Stimulated activated CD4-positive, alpha-beta T cell treated with anti-CD3 and anti-CD28 coated beads, TNF-alpha, amount 100 ng/mL, for 4 hours (primary cell): ENCODE results near the gene XRCC4.

Experiments used
- DNase-seq, 3 experiments: peaks; one replicate each; pipeline ENCODE4 v3.0.0-alpha.2; 2020; ENCODE audit warnings: low read depth in 3 of 3

Gene XRCC4

DNA sequence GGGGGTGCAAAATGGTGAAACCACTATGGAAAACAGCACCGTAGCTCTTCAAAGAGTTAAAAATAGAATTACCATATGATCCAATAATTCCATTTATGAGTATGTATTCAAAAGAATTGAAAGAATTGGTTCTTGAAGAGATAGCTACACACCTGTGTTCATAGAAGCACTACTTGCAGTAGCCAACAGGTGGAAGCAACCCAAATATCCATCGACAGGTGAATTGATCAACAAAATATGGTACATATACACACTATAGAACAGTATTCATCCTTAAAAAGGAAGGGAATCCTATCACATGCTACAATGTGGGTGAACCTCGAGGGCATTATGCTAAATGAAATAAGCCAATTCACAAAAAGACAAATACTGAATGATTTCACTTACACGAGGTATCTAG lies 308.5 kb downstream of the XRCC4 start:
- DNase-seq = no peak

DNA sequence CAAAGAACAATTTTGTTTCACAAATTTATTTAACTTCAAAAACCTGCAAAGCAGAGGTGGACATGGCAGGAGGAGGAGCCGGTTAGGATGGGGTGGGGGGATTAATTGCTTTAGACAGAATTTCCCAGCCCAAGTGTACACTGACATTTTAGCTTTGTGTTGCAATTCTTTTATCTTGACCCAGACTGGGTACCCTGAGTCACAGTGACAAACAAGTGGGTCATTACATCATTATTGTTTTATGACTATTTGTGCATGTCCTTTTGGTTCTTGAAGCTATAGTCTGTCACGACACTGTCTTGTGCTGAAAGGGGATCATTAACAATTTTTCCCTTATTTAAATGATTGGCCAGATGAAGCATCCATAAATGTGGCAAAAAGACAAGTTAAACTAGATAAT lies 309.7 kb downstream of the XRCC4 start:
- DNase-seq = no peak

DNA sequence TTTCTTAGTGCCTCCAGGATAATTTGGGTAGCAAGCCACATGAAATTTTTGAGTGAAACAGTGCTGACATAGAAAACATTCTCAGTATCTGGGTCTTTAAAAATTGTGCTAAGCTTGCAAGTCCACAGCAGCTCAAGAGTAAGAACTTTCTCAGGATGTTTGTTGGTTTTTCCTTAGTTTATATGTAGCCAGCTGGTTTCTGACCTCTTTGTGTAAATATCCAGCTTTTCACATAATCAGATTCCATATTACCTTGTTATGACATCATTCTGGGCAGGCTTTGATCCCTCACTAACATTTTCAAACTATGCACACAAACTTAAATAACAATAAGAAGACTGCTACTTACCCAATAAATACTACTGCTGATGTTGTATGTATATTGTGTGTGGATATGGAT lies 311.3 kb downstream of the XRCC4 start:
- DNase-seq = no peak

DNA sequence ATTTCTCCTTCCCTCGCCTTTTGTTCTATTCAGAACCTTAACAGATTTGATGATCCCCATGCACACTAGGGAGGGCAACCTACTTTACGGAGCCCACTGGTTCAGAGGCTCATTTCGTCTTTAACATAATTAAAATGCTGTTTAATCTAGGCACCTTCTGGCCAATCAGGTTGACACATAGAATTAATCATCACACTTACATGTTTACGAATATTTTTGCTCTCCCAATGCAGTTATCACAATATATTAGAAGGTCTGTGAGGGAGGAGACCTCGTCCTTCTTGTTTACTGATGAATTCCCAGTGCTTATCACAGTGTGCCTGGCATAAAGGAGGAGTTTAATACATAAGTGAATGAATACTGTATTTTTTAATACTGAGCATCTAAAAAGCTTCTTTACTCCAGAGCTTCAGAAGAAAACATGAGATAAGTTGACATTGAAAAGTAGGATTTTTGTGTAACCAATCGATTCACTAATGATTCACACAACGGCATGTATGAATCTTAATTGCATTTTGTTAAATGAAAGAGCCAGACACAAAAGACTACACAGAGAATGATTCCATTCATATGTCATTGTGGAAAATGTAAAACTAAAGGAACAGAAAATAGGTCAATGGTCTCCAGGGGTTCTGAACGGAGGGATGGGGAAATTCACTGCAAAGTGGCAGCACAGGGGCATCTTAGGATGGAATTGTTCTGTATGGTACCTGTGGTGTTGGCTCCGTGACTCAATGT lies 315.6 kb downstream of the XRCC4 start:
- DNase-seq = no peak

DNA sequence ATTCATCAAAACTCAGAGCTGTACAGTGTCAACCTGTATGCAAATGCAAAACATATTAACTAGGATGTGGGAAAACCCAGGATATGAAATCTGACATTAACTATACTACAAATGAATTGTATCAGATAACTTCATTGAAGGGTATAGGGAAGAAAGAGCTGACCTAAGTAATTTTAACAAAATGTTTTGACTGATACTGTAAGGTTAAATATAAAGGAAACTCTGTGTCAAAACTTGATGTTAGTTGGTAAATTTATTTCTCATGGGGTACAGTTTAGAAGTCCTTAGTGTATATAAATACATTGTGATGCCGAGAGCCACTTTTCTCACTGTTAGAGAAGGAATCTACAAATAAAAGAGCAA lies 316.1 kb downstream of the XRCC4 start:
- no peak for DNase-seq

DNA sequence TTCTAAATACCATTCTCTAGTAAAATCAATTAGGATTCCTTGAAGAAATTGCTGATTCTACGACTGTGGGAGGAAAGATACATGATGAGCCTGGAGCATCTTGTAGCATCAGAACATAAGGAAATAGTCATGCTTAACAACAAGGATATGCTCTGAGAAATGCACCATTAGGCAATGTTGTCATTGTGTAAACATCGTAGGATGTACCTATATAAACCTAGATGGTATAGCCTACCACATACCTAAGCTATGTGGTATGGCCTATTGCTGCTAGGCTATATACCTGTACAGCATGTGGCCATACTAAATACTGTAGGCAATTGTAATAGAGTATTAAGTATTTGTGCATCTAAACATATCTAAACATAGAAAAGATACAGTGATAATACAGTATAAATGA lies 316.8 kb downstream of the XRCC4 start:
- no peak for DNase-seq

DNA sequence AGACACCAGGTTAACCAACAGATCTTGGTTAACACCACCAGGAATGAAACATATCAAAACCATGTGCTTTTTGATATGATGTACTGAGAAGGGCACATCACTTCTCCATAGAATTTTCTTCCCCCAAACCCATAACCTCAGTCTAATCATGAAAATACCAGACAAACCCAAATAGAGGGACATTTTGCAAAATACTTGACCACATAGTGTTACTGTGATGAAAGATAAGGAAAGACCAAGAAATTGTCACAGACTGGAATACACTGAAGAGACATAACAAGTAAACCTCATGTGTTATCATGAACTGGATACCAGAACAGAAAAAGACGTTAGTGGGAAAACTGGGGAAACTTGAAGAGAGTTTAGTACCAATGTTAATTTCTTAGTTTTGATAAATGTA lies 319.3 kb downstream of the XRCC4 start:
- DNase-seq = no peak

DNA sequence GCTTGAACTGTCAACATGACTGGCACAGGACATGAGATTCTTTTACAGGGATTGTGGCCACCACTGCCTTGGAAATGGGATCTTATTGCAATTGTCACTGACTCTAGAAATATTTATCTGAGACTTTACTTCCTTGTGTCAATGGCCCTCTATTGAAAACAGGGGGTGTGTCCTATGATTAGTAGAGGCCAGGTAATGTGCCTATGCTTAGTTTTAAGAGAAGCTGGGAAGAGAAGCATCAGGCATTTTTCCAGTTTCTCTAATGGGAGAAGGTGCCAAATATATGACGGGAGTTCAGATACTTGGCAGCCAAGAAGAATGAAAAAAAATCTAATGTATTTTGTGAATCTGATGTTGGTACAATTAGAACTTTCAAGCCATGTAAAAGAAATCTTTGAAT lies 320.3 kb downstream of the XRCC4 start:
- DNase-seq = no peak

DNA sequence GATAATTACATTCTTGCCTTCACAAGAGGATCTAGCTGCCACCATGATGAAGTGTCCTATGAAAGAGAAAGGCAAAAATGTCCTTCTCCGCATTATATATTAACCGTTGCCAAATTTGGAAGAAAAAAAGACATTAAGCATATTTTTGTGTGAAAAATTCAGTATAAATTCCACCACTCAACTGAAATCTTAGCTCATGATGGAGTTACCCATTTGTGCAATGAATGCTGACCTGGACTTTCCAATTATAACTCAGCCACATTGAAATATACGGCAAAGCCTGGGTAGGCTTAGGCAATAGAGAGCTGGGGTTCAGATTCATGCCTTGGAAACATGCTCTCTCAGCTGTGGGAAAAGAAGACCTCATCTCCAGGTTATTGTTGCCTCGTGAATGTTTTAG lies 322.9 kb downstream of the XRCC4 start:
- no peak for DNase-seq

DNA sequence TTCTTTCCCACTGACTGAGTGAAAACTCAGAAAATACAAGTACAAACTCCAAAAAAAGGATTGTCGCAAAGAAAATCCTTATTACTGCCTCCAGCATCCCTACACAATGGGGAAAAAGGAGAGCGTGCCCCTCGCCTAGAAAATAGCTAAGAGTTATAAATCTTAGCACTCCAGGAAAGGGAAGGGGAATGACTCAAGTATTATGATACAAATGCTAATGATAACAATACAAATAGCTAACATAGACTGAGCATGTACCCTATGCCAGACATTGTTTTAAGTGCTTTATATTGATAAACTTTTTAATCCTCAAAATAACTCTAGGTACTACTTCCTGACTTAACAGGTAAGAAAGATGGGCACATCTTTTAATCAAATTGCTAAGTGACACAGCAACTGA lies 323.4 kb downstream of the XRCC4 start:
- no peak for DNase-seq

DNA sequence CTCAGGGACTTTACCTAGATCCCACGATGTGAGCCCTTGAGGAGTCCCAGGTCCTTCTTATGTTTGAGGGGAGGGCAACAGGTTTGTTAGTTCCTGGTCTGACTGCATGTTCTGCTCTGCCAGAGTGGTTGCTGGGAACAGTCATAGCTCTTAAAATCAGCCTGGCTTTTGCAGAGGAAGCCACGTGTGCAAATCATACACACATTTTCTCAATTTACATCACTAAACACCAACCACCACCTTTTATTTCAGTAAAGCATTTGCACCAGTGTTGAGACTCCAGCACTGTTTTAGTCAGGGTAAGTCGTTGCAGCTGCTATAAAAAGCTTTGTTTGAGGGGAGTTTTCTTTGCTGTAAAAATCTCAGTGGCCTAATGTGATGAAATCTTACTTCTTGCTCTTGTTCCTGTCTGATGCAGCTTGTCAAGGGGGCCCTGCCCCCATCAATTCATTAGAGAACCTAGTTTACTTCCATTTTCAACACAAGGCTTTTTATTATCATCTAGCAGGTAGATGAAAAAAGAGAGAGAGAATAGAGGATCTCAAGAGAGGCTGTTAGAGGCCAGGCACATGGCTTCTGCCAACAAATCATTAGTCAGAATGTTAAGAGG lies 323.9 kb downstream of the XRCC4 start:
- no peak for DNase-seq

DNA sequence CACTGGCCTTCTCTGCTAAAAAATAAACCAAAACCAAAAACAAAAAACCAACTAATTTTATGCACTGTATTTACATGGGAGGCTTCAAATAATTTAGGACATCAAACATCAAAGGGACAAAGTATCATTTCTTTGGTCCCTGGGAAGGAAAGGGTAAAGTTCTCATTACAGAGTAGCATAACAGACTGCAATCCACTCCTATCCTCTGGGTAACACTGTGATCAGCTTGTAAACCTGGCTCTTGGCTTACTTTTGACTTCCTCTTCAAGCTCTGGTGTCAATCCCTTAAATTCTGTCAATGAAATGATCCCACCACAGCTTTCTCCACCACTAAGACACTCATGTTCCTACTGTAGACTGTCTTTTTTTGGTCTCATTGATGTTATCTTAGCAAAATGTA lies 324.4 kb downstream of the XRCC4 start:
- DNase-seq = no peak
